NCI-H2227 (cell line): ENCODE data around the gene EFCC1.

Experiments used
- DNase-seq: peaks from one replicate; lab custom pipeline; 2025; ENCODE audit not compliant: unreplicated experiment; lab: John Stamatoyannopoulos, UW

Gene EFCC1

DNA sequence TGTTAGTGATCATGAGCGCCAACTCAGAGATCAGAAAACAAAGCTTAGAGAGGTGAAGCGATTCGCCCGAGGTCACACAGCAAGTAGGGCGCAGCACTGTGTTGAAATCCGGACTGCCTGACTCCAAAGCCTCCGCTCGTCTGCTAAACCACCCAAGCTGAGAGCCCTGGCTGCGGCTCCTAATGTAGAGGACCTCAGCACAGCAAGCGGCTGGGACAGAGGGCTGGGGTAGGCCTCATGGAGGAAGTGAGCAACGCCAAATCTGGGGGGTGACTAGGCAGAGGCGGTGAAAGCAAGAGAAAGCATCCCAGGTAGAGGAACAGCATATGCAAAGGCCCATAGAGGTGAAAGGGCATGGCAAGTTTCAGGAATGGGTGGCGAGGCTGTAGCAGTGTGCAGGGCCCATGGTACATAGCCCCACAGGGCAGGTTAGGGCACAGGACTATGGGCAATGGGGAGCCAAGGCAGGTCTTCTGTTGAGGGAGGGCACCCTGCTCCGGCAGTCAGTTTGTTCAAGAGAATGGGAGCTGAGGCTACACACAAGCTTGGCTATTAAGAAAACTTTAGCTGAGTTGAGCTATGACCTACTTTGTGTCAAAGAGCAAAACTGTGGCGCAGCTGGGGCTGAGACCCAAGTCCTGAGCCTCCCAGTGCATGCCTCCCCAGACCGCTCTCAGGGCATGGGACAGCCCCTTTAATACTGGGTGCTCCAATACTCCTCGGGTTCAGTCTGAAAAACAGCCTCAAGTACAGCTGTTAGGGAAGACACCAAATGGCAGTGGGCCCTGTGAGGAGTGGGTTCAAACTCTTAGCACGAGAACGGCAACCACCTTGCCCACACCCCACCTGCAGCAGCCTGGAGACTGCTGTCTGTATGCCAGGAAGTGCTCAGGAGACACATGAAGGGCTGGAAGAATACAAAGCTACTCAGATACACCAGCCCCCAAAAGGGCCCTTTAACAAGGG, 6.2 kb upstream of the EFCC1 start:
- DNase-seq = no peak

DNA sequence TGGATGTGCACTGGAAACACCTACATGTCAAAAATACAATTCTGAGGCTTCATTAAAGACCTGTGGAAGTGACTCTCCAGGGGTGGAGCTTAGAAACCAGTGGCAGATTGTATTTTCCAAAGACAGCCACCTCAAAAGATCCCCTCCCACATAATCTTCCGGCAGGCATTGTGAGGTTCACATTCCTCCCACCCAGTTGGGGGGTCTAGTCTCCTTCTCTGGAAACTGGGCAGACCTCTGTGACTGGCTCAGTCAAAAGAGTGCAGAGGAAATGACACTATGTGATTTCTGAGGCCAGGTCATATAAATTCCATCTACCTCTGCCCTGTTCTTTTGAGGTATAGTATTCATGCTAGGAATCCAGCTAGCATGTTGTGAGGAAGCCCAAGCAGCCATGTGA, 5.4 kb upstream of the EFCC1 start:
- no peak for DNase-seq

- DNase-seq = no peak
Measured at GRCh38 chr3:128996200-128996599, 4.9 kb upstream of the EFCC1 start.

DNA sequence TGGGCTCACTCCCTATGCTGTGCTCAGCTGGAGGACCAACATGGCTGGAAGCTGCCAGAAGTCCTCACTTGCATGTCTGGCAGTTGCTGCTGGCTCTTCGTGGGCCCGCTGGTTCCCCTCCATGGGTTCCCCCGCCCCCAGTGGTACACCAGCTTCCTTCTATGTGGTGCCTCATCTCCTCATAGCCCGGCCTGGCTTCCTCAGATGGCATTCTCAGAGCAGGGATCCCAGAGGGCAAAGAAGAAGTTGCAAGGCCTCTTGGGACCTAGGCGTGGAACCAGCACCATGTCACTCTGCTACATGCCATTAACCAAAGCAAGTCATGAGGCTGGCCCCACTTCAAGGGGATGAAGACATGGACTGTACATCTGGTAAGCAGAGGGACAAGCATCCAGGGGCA, 4.4 kb upstream of the EFCC1 start:
- no peak for DNase-seq

GRCh38 chr3:128997486-128998133, 3.5 kb upstream of the EFCC1 start:
- no peak for DNase-seq

DNA sequence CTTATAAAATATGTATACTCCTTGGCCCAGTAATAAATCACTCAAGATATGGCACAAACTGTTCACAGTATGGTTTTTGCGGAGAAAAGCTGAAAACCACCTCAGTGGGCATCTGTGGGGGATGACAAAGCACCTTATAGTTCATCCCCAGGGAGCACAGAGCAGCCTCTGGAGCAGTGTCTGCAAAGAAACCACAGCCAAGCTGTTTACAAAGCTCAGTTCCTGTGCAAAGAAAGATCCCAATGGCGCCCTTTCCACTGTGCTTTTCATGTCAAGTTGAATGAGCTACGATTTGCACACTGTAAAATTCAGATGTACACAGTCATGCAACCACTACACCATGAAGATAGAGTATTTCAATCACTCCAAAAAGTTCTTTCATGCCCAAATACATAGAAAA, 2.5 kb upstream of the EFCC1 start:
- DNase-seq = no peak

DNA sequence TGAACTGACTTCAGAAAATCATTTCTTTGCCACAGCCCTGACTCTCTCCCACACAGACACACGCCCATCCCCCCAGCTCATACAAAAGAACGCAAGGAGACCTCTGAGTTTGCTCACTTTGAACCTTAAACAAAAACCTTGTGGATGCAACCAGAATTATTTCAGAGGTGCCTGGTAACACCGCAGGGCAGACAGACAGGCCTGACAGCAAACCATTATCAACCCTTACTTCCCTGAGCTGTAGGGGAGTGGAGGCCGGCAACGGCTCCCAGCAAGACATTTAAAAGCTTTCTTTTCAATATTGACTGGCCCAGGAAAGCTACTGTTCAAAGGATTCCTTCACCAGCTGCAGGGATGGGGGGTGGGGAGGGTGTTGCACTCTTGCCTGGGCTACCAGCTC, 2.0 kb upstream of the EFCC1 start:
- no peak for DNase-seq

DNA sequence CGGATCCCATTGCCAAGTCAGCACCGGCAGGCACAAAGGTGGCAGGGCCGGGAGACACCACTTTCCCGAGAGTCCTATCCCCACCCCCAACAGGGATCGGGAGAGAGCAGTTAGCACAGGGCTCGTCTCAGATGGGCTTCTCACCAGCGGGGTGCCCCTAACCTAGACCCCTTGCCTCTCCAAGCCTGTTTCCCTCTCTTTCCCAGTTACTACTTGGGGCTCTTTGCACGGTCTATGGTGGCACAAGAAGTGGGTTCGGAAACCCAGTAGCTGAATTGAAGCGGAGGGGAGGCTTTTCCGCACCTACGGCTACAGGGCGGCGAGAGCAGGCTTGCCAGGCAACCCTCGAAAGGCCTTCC, 383 bp upstream of the EFCC1 start:
- DNase-seq = no peak

- peak; percentile 53 for DNase-seq
Measured at GRCh38 chr3:129001806-129002572, 885 bp downstream of the EFCC1 start.

- DNase-seq = no peak
Measured at GRCh38 chr3:129002573-129003569, 1.8 kb downstream of the EFCC1 start.

- peak; percentile 49 for DNase-seq
Measured at GRCh38 chr3:129003578-129004112, 2.5 kb downstream of the EFCC1 start.

- DNase-seq = no peak
Measured at GRCh38 chr3:129004639-129005295, 3.7 kb downstream of the EFCC1 start.

DNA sequence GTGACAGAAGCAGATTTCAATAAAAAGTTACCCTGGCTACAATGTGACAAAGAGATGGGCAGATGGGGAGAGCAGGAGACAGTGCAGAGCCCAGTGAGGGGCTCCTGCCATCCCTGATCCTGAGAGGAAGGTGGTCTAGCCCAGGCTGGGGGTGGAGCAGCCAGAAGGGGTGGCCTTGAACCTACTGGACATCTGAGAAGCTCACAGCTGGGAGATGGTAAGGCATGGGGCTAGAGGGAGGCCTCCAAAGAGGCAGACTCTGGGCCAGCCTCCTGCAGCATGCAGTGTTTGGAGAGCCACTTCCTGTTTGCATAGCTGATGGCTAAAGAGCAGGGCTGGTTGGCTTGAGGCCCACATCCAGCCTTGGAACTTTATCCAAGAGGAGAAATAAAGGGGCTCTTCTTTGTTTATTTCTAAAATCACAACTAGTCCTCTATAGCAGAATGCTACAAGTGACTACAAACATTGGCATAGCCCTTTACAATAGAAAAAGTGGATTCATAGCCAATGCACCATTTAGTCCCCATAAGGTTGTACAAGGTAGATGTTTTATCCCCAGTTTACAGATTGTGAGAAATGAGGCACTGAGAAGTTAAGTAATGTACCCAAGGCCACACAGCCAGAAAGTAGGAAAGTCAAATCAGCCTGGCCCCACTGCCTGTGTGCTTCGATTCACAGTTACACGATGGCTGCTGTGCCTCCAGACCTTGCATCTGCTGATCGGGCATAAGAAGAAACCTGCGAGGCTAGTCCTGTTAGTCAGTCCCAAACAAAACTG, 4.6 kb downstream of the EFCC1 start:
- no peak for DNase-seq

DNA sequence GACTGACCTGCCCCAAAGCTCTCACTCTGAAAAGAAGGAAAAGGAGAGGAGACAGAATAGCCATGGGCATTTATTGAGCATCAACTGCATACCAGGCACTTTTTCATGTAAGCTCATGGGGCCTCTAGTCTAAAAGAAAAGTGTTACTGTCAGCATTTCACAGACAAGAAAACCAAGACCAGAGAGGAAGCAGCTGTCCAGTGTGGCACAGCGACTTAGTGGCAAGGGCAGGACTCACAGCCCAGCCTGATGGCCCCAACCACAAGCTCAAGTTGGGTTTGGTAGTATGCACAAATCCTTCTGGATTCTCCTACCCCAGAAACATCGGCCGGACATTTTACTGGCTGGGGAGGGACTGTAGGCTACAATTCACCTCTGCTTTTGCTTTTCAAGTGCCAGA, 5.8 kb downstream of the EFCC1 start:
- DNase-seq = no peak

GRCh38 chr3:129007792-129008191, 6.7 kb downstream of the EFCC1 start:
- no peak for DNase-seq

GRCh38 chr3:129009266-129009665, 8.2 kb downstream of the EFCC1 start:
- no peak for DNase-seq

DNA sequence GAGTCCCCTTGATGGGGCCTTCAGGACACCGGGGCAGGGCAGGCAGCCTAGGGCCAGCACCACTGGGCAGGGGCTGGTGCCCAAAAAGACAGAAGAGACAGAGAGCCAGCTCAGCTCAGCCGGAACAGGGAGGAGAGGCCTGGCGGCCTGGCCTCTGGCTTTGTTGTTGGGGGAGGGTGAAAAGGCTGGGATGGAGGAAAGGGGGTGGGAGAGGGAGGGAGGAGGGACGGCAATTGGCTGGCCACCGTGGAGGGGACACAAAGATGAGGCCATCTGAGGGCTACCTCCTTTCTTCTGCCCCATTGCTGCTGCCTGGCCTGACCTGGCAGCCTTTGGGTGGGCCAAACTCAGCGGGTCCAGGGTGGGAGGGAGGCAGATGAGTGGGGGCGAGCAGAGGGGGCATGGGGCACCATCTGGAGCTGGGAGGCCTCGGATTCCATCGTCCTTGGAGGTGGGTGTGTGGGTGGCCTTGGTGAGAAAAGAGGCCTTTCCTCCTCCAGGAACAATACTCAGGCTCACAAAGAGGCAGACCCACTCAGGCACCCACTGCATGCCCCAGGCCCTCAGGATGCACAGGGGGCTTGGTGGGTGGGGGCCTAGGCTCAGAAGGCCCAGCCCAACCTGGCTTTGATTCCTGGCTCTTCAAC, 9.3 kb downstream of the EFCC1 start:
- DNase-seq = no peak

GRCh38 chr3:129013491-129013891, 12.4 kb downstream of the EFCC1 start:
- no peak for DNase-seq
